Measurements from ENCODE around the gene GSTM1.

The GSTM1 gene

DNA sequence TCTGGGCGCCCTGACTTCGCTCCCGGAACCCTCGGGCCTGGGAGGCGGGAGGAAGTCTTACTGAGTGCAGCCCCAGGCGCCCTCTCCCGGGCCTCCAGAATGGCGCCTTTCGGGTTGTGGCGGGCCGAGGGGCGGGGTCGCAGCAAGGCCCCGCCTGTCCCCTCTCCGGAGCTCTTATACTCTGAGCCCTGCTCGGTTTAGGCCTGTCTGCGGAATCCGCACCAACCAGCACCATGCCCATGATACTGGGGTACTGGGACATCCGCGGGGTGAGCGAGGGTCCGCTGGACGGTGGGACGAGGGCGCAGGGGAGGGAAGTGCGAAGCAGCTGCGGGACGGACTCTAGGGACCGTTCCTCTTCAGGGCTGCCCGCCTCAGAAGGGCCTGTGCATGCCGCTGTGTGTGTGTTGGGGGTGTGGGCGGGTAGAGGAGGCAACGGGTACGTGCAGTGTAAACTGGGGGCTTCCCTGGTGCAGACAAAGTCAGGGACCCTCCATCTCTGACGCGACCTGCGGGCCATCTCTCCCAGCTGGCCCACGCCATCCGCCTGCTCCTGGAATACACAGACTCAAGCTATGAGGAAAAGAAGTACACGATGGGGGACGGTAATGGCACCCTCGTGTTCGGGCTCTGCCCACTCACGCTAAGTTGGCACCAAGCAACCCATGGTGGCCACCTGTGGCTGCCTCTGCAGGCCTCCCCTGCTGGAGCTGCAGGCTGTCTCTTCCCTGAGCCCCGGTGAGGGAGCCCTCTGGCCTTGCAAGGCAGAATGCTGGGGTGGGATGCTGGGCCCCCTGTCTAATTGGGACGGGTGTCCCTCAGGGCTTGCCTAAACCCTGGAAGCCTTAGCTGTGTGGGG, at the start of gene GSTM1:
TSS of gene GSTM1 (plus strand) at position 177 of the 859 bp plus-strand sequence. CDS start at position 234, 57 bp downstream.
- Mint-ChIP-seq H3K9me3 (no peaks in the 10 kb centered on the region), H3K4me3 (peak within 1 kb of the TSS; percentile 78), H3K4me1 (ENCODE audit: low read depth) (peaks cover 16% of the 10 kb centered on the region), H3K27ac (peak within 1 kb of the TSS; percentile 87), H3K36me3 (ENCODE audit: low read depth) (peaks cover 20% of the 10 kb centered on the region), H3K27me3 (peaks cover 3% of the 10 kb centered on the region)
- intact Hi-C loops (cut with micrococcal nuclease): no loop called here

DNA sequence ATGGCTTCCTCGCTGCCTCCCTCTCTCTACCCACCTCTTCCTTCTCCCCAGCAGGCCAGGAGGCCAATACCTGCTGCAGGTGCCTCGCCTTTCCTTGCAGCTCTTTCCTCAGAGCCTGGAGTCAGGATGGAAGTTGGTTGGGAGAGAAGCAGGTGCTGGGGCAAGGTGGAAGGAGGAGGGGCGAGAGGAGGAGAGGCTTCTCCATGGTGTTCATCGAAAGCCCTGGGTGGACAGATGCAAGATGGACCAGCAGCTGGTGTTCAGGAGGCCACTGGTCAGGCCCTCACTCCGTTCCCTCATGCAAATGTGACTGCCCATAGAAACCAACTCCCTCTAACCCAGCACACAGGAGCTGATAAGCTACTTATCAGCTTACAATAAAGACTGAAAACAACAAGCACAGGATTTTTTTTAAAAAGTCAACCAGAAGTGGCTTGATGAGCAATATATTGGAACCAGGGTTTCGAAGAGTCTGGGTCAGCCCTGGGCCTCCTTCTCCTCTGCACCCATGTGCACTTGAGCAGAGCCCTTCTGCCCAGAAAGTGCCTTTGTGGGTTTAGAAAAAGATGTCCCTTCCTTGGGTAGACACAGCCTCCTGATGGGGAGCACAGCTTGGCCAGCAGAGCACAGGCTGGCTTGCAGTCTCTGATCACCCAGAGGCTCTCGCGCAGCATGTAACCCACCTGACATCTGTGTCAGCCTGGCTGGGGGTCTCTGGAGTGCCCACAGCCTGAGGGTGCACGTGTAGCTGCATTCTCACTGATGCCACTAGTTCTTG, 48.4 kb upstream of the GSTM1 start:
- no peaks in the 10 kb centered on the region for H3K9me3 Mint-ChIP-seq
- no peak overlapping the region for H3K4me3 Mint-ChIP-seq
- no peak overlapping the region for H3K27ac Mint-ChIP-seq
- intact Hi-C loops (cut with micrococcal nuclease): no loop called here
- peaks cover 37% of the 10 kb centered on the region for H3K4me1 Mint-ChIP-seq (ENCODE audit: low read depth)
- peaks cover 5% of the 10 kb centered on the region for H3K27me3 Mint-ChIP-seq
- H3K36me3 Mint-ChIP-seq (ENCODE audit: low read depth): no peaks in the 10 kb centered on the region

DNA sequence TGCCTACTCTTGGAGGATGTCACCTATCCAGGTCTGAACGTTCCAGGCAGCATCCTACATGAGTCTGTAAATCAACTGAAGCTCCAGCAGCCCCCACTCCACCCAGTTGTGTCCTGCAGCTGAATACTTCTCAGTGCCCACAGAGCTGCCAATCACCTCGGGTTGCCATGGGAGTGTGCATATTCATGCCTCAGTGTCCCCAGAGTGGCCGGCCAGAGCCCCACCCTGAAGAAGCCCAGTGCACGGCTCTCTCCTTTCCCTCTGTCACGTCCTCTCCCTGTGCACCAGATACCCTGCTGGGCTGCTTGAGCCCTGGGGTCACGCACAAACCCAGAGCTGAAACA, 47.8 kb upstream of the GSTM1 start:
- no peak overlapping the region for H3K27ac Mint-ChIP-seq
- no peaks in the 10 kb centered on the region for H3K36me3 Mint-ChIP-seq (ENCODE audit: low read depth)
- H3K4me3 Mint-ChIP-seq: no peak overlapping the region

DNA sequence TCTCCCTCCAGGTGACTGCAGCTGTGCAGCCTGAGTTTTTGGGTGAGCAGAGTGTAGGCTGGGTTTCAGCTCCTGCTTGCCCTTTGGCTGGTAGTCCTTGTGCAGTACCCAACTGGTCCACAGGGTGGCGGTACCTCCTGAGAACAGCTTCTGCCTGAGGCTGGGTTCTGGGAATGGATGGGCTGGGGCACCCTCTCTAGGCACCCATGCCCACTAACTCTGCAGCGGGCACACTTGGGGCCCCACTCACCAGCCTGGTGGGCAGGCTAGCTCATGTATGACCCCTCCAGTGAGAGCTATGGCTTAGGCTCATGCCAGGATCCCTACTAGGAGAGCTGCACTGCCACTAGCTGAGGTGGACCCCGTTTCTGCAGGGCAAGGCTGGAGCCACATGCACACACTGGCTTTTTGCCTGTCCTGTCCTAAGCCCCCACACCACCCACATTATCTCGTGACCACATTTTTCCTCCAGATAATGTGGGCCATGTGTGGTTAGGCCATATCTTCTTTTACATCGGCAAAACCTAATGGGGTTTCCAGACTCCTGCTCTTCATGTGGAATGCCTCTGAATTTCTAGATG, 47.2 kb upstream of the GSTM1 start:
- no peak overlapping the region for H3K27ac Mint-ChIP-seq
- intact Hi-C loops (cut with micrococcal nuclease): loop anchor here (5.0 kb wide), 1 partner anchor 342 kb away; the partner anchor contains the start of gene AHCYL1
- peaks cover 5% of the 10 kb centered on the region for H3K27me3 Mint-ChIP-seq
- H3K4me1 Mint-ChIP-seq (ENCODE audit: low read depth): peaks cover 29% of the 10 kb centered on the region
- no peaks in the 10 kb centered on the region for H3K36me3 Mint-ChIP-seq (ENCODE audit: low read depth)
- no peak overlapping the region for H3K4me3 Mint-ChIP-seq
- H3K9me3 Mint-ChIP-seq: no peaks in the 10 kb centered on the region

More for the DNA sequence above, 47.8 kb upstream of the GSTM1 start:
- H3K27me3 Mint-ChIP-seq: peaks cover 5% of the 10 kb centered on the region
- intact Hi-C loops (cut with micrococcal nuclease): loop anchor here (5.0 kb wide), 1 partner anchor 342 kb away; the partner anchor contains the start of gene AHCYL1
- H3K4me1 Mint-ChIP-seq (ENCODE audit: low read depth): peaks cover 31% of the 10 kb centered on the region
- no peaks in the 10 kb centered on the region for H3K9me3 Mint-ChIP-seq

DNA sequence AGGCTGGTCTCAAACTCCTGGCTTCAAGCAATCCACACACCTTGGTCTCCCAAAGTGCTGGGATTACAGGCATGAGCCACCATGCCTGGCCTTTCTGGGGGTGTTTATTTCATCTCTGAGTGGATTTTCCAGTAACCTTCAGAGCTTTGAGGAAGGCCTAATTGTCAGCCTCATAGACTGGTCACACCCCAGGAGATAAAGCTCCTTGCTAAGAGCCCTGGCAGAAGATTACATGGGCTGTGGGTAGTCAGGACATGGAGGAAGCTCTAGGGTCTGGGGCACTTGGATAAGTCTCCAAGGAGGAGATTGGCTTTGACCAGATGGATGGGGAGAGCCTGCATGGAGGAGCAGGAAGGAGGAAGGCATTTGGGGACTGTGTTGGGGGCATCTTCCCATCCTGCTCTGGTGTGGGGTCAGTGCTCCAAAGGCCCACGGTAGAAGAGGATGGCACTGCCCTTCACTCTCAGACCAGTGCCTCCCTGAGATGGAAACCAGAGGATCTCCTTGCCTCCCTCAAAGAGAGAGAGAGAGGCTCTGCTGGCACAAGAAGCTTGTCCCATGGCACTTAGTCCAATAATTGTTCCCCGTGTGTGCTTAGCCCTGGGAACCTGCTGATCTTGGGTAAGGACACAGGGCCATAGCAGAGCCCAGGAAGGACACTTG, 46.4 kb upstream of the GSTM1 start:
- Mint-ChIP-seq H3K4me3 (no peak overlapping the region), H3K27me3 (peaks cover 5% of the 10 kb centered on the region), H3K4me1 (ENCODE audit: low read depth) (peaks cover 25% of the 10 kb centered on the region), H3K9me3 (no peaks in the 10 kb centered on the region), H3K27ac (no peak overlapping the region), H3K36me3 (ENCODE audit: low read depth) (no peaks in the 10 kb centered on the region)
- intact Hi-C loops (cut with micrococcal nuclease): loop anchor here (5.0 kb wide), 1 partner anchor 341 kb away; the partner anchor contains the start of gene AHCYL1

DNA sequence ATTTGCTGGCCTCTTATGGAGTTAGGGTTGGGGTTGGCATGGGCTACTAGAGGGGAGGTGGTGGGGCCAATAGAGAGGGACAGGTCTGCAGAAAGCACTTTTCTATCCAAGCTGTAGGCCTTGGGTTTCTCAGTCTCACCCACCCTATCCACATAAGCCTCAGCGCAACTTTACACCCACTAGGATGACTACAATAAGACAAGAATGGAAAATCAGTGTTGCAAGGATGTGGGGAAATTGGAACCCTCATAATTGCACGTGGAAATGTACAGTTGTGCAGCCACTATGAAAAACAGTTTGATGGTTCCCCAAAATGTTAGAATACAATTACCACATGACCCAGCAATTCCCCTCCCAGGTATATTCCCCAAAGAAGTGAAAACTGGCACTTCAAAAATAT, 45.8 kb upstream of the GSTM1 start:
- Mint-ChIP-seq H3K27me3 (peaks cover 5% of the 10 kb centered on the region), H3K36me3 (ENCODE audit: low read depth) (no peaks in the 10 kb centered on the region), H3K9me3 (no peaks in the 10 kb centered on the region), H3K4me1 (ENCODE audit: low read depth) (peaks cover 18% of the 10 kb centered on the region), H3K4me3 (no peak overlapping the region), H3K27ac (no peak overlapping the region)
- intact Hi-C loops (cut with micrococcal nuclease): loop anchor here (5.0 kb wide), 1 partner anchor 340 kb away; the partner anchor contains the start of gene AHCYL1

DNA sequence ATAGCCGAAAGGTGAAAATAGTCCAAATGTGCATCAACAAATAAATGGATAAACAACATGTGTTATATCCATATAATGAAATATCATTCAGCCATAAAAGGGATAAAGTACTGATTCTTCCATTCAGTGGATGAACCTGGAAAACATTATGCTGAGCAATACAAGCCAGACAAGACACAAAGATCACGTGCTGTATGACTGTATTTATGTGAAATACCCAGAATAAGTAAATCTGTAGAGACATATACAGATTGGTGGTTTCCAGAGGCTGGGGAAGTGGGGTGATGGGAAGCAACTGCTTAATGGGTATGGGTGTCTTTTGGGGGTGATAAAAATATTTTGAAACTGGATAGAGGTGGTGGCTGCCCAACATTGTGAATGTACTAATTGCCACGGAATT, 45.0 kb upstream of the GSTM1 start:
- intact Hi-C loops (cut with micrococcal nuclease): loop anchor here (1.0 to 5.0 kb wide), 2 partner anchors 131 to 340 kb away; partner anchors contain the start of gene AHCYL1
- Mint-ChIP-seq H3K36me3 (ENCODE audit: low read depth) (no peaks in the 10 kb centered on the region), H3K4me1 (ENCODE audit: low read depth) (peaks cover 18% of the 10 kb centered on the region), H3K27me3 (peaks cover 5% of the 10 kb centered on the region), H3K9me3 (no peaks in the 10 kb centered on the region), H3K4me3 (no peak overlapping the region), H3K27ac (no peak overlapping the region)

DNA sequence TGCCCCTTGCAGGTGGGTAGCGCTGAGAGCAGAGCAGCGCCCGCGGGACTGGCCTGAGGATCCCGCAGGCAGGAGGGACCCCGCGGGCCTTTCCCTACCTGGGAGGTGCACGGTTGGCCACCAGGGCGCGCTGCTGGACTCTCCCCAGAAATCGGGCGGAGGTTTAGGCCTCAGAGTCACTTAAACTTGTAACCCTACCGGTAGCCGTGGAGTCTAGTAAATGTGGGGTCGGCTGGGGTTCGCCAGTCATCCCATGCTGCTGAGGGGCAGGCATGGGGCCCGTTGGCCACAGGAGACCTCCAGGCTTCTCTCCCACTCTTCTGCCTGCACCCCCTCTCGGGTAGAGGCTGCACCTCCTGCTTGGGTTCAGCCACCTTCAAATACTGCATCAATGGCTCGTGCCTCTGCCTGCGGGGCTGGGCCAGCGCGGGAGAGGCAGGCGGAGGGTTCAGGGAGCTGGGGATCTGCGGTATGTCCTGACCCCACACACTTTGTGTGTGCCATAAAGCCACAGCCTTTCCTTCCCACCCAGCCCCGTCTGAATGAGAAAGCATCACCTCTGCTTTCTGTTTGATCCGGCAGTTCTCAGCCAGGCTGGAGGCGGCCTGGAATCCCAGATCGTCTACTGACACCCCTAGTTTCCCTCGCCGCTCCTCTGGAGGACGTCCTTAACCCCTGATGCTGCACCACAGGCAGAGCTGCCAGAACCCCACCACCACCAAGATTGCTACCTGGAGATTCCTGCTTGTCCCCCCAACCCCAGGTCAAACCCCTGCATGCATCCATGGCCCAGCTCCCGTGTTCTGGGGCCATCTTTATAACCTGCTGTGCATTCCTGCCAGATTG, 44.0 kb upstream of the GSTM1 start:
- intact Hi-C loops (cut with micrococcal nuclease): loop anchor here (1.0 to 5.0 kb wide), 2 partner anchors 130 to 339 kb away; partner anchors contain the start of gene AHCYL1
- Mint-ChIP-seq H3K4me1 (ENCODE audit: low read depth) (peaks cover 18% of the 10 kb centered on the region), H3K27me3 (peaks cover 5% of the 10 kb centered on the region), H3K27ac (no peak overlapping the region), H3K4me3 (no peak overlapping the region), H3K36me3 (ENCODE audit: low read depth) (no peaks in the 10 kb centered on the region), H3K9me3 (no peaks in the 10 kb centered on the region)

DNA sequence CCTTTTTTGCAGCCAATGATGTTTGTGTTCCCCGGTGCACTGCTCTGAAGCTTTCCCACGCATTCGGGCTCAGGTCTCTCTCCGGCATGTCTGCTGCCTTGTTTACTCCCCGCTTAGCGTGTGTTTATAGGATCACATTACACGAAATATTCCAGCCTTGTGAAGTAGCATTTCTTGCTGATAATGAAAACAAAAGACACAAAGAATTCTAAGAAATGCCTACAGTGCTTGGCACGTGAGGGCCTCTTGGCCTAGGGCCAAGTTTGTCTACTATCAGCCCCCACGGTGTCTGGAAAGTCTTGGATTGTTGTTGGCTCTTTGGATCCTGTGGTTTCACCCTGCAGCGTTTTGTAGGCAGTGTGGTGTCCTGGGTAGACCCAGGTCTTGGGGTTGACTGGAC, 42.9 kb upstream of the GSTM1 start:
- Mint-ChIP-seq H3K27ac (no peak overlapping the region), H3K27me3 (peaks cover 5% of the 10 kb centered on the region), H3K4me3 (no peak overlapping the region), H3K9me3 (no peaks in the 10 kb centered on the region), H3K4me1 (ENCODE audit: low read depth) (peaks cover 18% of the 10 kb centered on the region), H3K36me3 (ENCODE audit: low read depth) (no peaks in the 10 kb centered on the region)
- intact Hi-C loops (cut with micrococcal nuclease): loop anchor here (5.0 kb wide), 1 partner anchor 338 kb away; the partner anchor contains the start of gene AHCYL1

DNA sequence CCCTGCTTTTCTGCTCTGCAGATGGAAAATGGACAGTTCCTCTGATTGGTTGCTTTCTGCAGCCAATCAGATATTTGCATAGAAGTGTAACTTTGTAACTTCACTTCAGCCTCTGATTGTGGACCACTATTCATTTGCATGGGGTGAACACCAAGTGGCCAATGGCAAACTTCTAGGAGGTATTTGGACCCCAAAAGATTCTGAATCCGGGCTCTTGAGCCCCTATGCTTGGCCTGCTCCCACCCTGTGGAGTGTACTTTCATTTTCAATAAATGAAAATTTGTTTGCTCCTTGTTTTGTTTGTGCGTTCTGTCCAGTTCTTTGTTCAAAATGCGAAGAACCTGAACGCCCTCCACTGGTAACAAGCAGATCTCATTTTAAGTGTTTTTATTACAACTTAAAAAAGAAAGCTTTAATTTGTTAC, 38.1 kb upstream of the GSTM1 start:
- no peaks in the 10 kb centered on the region for H3K36me3 Mint-ChIP-seq (ENCODE audit: low read depth)

DNA sequence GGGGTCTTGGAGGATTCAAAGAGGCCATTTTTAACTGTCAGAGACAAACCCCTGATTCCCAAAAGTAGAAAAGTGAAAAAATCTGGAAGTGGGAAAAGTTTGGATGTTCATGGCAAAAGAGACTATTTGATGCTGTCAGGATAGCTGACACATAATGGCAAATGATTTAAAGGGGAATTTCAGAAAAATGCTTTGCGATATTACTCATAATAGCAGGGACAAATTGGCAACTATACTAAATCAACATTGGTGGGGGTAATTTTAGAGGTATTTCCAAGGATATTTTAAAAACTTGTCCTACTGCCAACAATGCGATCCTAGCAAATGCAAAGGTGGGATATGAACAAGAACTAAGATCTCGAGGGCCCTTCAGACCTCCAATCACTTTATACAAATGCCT, 37.0 kb upstream of the GSTM1 start:
- Mint-ChIP-seq H3K27me3 (peaks cover 12% of the 10 kb centered on the region), H3K9me3 (no peaks in the 10 kb centered on the region), H3K4me3 (no peak overlapping the region), H3K4me1 (ENCODE audit: low read depth) (peaks cover 9% of the 10 kb centered on the region), H3K27ac (no peak overlapping the region), H3K36me3 (ENCODE audit: low read depth) (peaks cover 1% of the 10 kb centered on the region)
- intact Hi-C loops (cut with micrococcal nuclease): no loop called here

More for the DNA sequence above, 38.1 kb upstream of the GSTM1 start:
- H3K27ac Mint-ChIP-seq: no peak overlapping the region
- intact Hi-C loops (cut with micrococcal nuclease): no loop called here
- no peaks in the 10 kb centered on the region for H3K4me1 Mint-ChIP-seq (ENCODE audit: low read depth)
- peaks cover 7% of the 10 kb centered on the region for H3K27me3 Mint-ChIP-seq
- H3K9me3 Mint-ChIP-seq: no peaks in the 10 kb centered on the region
- H3K4me3 Mint-ChIP-seq: no peak overlapping the region

DNA sequence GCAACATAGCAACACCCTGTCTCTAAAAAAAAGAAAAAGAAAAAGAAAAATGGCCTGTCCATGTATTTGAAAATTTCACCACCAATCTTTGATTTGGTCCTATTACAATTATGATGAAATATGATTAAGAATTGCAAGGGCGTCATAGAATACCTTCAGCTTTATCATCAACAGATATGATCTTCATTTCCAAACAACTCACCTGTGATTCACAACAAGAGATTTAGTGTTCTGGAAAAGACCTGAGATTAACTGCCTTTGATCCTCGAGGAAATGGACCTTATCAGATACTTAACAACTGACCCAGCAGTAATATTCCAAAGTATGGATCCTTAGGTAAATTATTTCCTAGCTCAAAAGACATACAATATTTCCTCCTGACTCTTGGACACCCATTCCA, 35.2 kb upstream of the GSTM1 start:
- intact Hi-C loops (cut with micrococcal nuclease): no loop called here
- peaks cover 12% of the 10 kb centered on the region for H3K27me3 Mint-ChIP-seq
- peaks cover 12% of the 10 kb centered on the region for H3K36me3 Mint-ChIP-seq (ENCODE audit: low read depth)
- H3K4me3 Mint-ChIP-seq: no peak overlapping the region
- peaks cover 27% of the 10 kb centered on the region for H3K4me1 Mint-ChIP-seq (ENCODE audit: low read depth)
- H3K27ac Mint-ChIP-seq: no peak overlapping the region
- no peaks in the 10 kb centered on the region for H3K9me3 Mint-ChIP-seq

All from dendritic cell treated with granulocyte-macrophage colony-stimulating factor and Interleukin-4, amounts not matched to agents 40 ng/mL and 50 ng/mL, for 4 days (primary cell).